SK-N-SH (cell line): ENCODE results near the gene RNF11. TPM values are rescaled to one million over a fixed set of nuclear protein-coding genes. Genes with fewer than 3 reads are reported as not detected.

ENCODE experiments used
- CTCF ChIA-PET: fragments of 300-600, 350-600 bp; formaldehyde crosslinking; extraction: SDS; loops from one replicate; lab custom pipeline; 2021; lab: Yijun Ruan, JAX
- POLR2A ChIA-PET: fragments of 350-600 bp; sonication (Branson Sonifier 250); formaldehyde crosslinking; extraction: SDS; loops from one replicate; lab custom pipeline; 2020; ENCODE audit warnings: antibody characterized with exemption, inconsistent platforms; lab: Yijun Ruan, JAX
- DNase-seq: peaks from one replicate; pipeline ENCODE4 v3.0.0; 2012
- H2AFZ ChIP-seq: fragments of 200-600 bp; sonication (generic); 2 replicates; pipeline ENCODE4 v1.8.1; 2016; ENCODE audit warnings: antibody characterized with exemption, mild to moderate bottlenecking, low read depth
- H3F3A ChIP-seq: fragments of 200-600 bp; sonication (generic); replicated peaks from 2 replicates; pipeline ENCODE3; 2016; ENCODE audit warnings: antibody characterized with exemption, mild to moderate bottlenecking; ENCODE audit not compliant: insufficient read depth
- H3K27ac ChIP-seq, 2 experiments: fragments of 200-500 bp in 1 of 2; fragments of 200-600 bp in 1 of 2; sonication (Bioruptor generic) in 1 of 2; sonication (generic), shearing (Covaris generic) in 1 of 2; 2 replicates each; pipeline versions ENCODE4 v1.5.1 to v1.6.1; 2014 to 2016; ENCODE audit warnings: low read depth in 2 of 2, inconsistent platforms in 1 of 2, low read length in 1 of 2, mild to moderate bottlenecking in 1 of 2, mixed read lengths in 1 of 2
- H3K27me3 ChIP-seq: fragments of 200-600 bp; sonication (generic), shearing (Covaris generic); 2 replicates; pipeline ENCODE4 v1.6.1; 2016; ENCODE audit warnings: mixed run types; ENCODE audit not compliant: insufficient read depth
- H3K36me3 ChIP-seq, 2 experiments: fragments of 200-500 bp in 1 of 2; fragments of 200-600 bp in 1 of 2; sonication (Bioruptor generic) in 1 of 2; sonication (generic) in 1 of 2; replicated peaks in 1 of 2; 2 replicates each; pipeline versions ENCODE3 to v1.5.1; 2014 to 2016; ENCODE audit warnings: low read length in 1 of 2, mild to moderate bottlenecking in 1 of 2; ENCODE audit not compliant: insufficient read depth in 2 of 2, control insufficient read depth in 1 of 2
- H3K4me1 ChIP-seq, 2 experiments: fragments of 200-500 bp in 1 of 2; fragments of 200-600 bp in 1 of 2; sonication (Bioruptor generic) in 1 of 2; sonication (generic), shearing (Covaris generic) in 1 of 2; 2 replicates each; pipeline versions ENCODE4 v1.5.1 to v1.6.1; 2014 to 2016; ENCODE audit warnings: low read depth in 1 of 2, low read length in 1 of 2, mixed run types in 1 of 2; ENCODE audit not compliant: insufficient read depth in 2 of 2, control insufficient read depth in 1 of 2
- H3K4me2 ChIP-seq: fragments of 200-600 bp; sonication (generic), shearing (Covaris generic); 2 replicates; pipeline ENCODE4 v1.6.1; 2017; ENCODE audit warnings: mixed run types
- H3K4me3 ChIP-seq, 2 experiments: fragments of 200-500 bp in 1 of 2; fragments of 200-600 bp in 1 of 2; sonication (Bioruptor generic) in 1 of 2; sonication (generic), shearing (Covaris generic) in 1 of 2; 2 replicates each; pipeline versions ENCODE4 v1.5.1 to v1.8.1; 2014 to 2016; ENCODE audit warnings: low read depth in 2 of 2, inconsistent platforms in 1 of 2, low read length in 1 of 2, mild to moderate bottlenecking in 1 of 2, mixed read lengths in 1 of 2, moderate library complexity in 1 of 2
- H3K79me2 ChIP-seq: fragments of 200-600 bp; sonication (generic); 2 replicates; pipeline ENCODE4 v1.8.1; 2017; ENCODE audit warnings: mild to moderate bottlenecking; ENCODE audit not compliant: insufficient read depth
- H3K9ac ChIP-seq: fragments of 200-600 bp; sonication (generic); 2 replicates; pipeline ENCODE4 v1.6.1; 2017; ENCODE audit warnings: mixed run types
- H3K9me2 ChIP-seq: fragments of 200-600 bp; sonication (generic); 2 replicates; pipeline ENCODE4 v1.6.1; 2017; ENCODE audit warnings: mixed run types
- H3K9me3 ChIP-seq: fragments of 200-600 bp; sonication (generic); 2 replicates; pipeline ENCODE4 v1.6.1; 2017; ENCODE audit warnings: mixed run types, mild to moderate bottlenecking, moderate library complexity
- H4K20me1 ChIP-seq: fragments of 200-600 bp; sonication (generic); 2 replicates; pipeline ENCODE4 v1.6.1; 2017; ENCODE audit warnings: mild to moderate bottlenecking, mixed run types; ENCODE audit not compliant: insufficient read depth
- ELF1 ChIP-seq: IDR thresholded peaks from 2 replicates; pipeline ENCODE4 v1.4.0; 2012
- EP300 ChIP-seq, 2 experiments: IDR thresholded peaks; 2 replicates each; pipeline versions ENCODE4 v1.4.0 to v1.6.1; 2012; ENCODE audit warnings: borderline replicate concordance in 1 of 2, low read depth in 1 of 2, low read length in 1 of 2
- EZH2phosphoT487 ChIP-seq: fragments of 200-600 bp; sonication (generic); IDR thresholded peaks from 2 replicates; pipeline ENCODE4 v1.6.1; 2017; ENCODE audit warnings: low read depth, mixed run types, mild to moderate bottlenecking, antibody characterized with exemption, moderate library complexity, borderline replicate concordance
- FOSL2 ChIP-seq: IDR thresholded peaks from 2 replicates; pipeline ENCODE4 v1.4.0; 2012; ENCODE audit warnings: low read depth, mild to moderate bottlenecking, moderate library complexity, borderline replicate concordance
- FOXJ3 ChIP-seq: sonication (generic); formaldehyde crosslinking; IDR thresholded peaks from 2 replicates; pipeline ENCODE4 v1.5.1; 2020; ENCODE audit warnings: mild to moderate bottlenecking, missing genetic modification reagents
- GABPA ChIP-seq: IDR thresholded peaks from 2 replicates; pipeline ENCODE4 v1.4.0; 2012; ENCODE audit warnings: low read depth, mild to moderate bottlenecking
- IRF3 ChIP-seq: fragments of 150-350 bp; IDR thresholded peaks from 2 replicates; pipeline ENCODE4 v1.6.1; 2016; ENCODE audit warnings: mild to moderate bottlenecking, low read depth, low read length
- MAX ChIP-seq: IDR thresholded peaks from 2 replicates; pipeline ENCODE4 v1.4.0; 2012; ENCODE audit warnings: low read depth
- MXI1 ChIP-seq: IDR thresholded peaks from 2 replicates; pipeline ENCODE4 v1.6.1; 2012; ENCODE audit warnings: mild to moderate bottlenecking, low read depth, low read length, improper control_type of control experiment
- RAD21 ChIP-seq: IDR thresholded peaks from 2 replicates; pipeline ENCODE4 v1.6.1; 2012; ENCODE audit warnings: mild to moderate bottlenecking, low read length
- RCOR1 ChIP-seq: fragments of 150-350 bp; IDR thresholded peaks from 2 replicates; pipeline ENCODE4 v1.6.1; 2017; ENCODE audit warnings: antibody characterized with exemption, low read length
- REST ChIP-seq: IDR thresholded peaks from 2 replicates; pipeline ENCODE4 v1.6.1; 2012; ENCODE audit warnings: mild to moderate bottlenecking, low read depth, low read length, moderate library complexity
- RXRA ChIP-seq: IDR thresholded peaks from 2 replicates; pipeline ENCODE4 v1.4.0; 2012; ENCODE audit warnings: low read depth, mild to moderate bottlenecking, borderline replicate concordance
- SIN3A ChIP-seq: IDR thresholded peaks from 2 replicates; pipeline ENCODE4 v1.6.1; 2012; ENCODE audit warnings: low read depth, mild to moderate bottlenecking, low read length, moderate library complexity, borderline replicate concordance
- SMC3 ChIP-seq: IDR thresholded peaks from 2 replicates; pipeline ENCODE4 v1.6.1; 2012; ENCODE audit warnings: low read depth, low read length, improper control_type of control experiment
- TAF1 ChIP-seq: IDR thresholded peaks from 2 replicates; pipeline ENCODE4 v1.6.1; 2012; ENCODE audit warnings: low read depth, mild to moderate bottlenecking, low read length, moderate library complexity, borderline replicate concordance
- TCF12 ChIP-seq: IDR thresholded peaks from 2 replicates; pipeline ENCODE4 v1.4.0; 2012
- TEAD4 ChIP-seq: IDR thresholded peaks from 2 replicates; pipeline ENCODE4 v1.4.0; 2012; ENCODE audit warnings: mild to moderate bottlenecking, borderline replicate concordance; ENCODE audit not compliant: insufficient read depth
- ZBTB33 ChIP-seq: IDR thresholded peaks from 2 replicates; pipeline ENCODE4 v1.4.0; 2012; ENCODE audit warnings: low read depth, borderline replicate concordance
- WGBS: methylation state at CpG from one replicate; pipeline ENCODE4 v1.1.6; 2017; ENCODE audit warnings: low lambda C conversion rate; 5-methylcytosine and 5-hydroxymethylcytosine counted together
- polyA plus RNA-seq, 3 experiments: library from polyadenylated mRNA; depleted of rRNA; stranded (reverse); fragments of >200 nt; gene quantifications; 2 replicates each; pipeline ENCODE4 v1.2.3, GENCODE V29; 2012

RNF11 gene
- polyA plus RNA-seq, 1 of the 3 experiments (the other 2 are of a cell fraction): 62.5 TPM

- CTCF ChIA-PET: interaction anchor here (0.7 kb wide), 1 partner anchor 24 kb away, joined by 3 read pairs; no protein-coding TSS in a partner anchor
- Histone ChIP-seq H3K9ac (no peak overlapping the region), H3K4me1 (peaks cover 0 to 9% of the 10 kb centered on the region in 2 experiments; a peak in 1 of 4 replicates), H4K20me1 (no peaks in the 10 kb centered on the region), H3K27ac (no peak overlapping the region), H3K36me3 (no peaks in the 10 kb centered on the region), H2AFZ (no peak overlapping the region), H3K27me3 (no peaks in the 10 kb centered on the region), H3F3A (peaks cover 12% of the 10 kb centered on the region), H3K79me2 (no peaks in the 10 kb centered on the region), H3K9me3 (no peaks in the 10 kb centered on the region), H3K4me2 (no peak overlapping the region), H3K9me2 (no peaks in the 10 kb centered on the region), H3K4me3 (no peak overlapping the region)
- TF ChIP-seq TCF12: no peak
- no peak for TF ChIP-seq FOXJ3 (CRISPR knock-in tag)
- no peak for TF ChIP-seq MAX
- TF ChIP-seq RXRA: no peak
- no peak for TF ChIP-seq EP300 (IDR thresholded peaks at IDR 0.05; ENCODE audit: borderline replicate concordance in 1 of 2, low read depth in 1 of 2, low read length in 1 of 2)
- no peak for TF ChIP-seq REST
- TF ChIP-seq TEAD4: no peak
- no peak for TF ChIP-seq EZH2phosphoT487
- no peak for TF ChIP-seq FOSL2
- TF ChIP-seq RCOR1: no peak
- 93% methylated on average over 4 of the region's 4 CpGs for WGBS
- POLR2A ChIA-PET: interaction anchor here (1.0 kb wide), 1 partner anchor 28 kb away, joined by 3 read pairs; no protein-coding TSS in a partner anchor
- DNase-seq: no peak
Observed at GRCh38 chr1:51216631-51217030, 19.4 kb upstream of the RNF11 start.

GRCh38 chr1:51217101-51217500, 19.0 kb upstream of the RNF11 start:
- DNase-seq: no peak

More at GRCh38 chr1:51217101-51217500, 19.0 kb upstream of the RNF11 start:
- no peak for TF ChIP-seq TEAD4
- no peak for TF ChIP-seq TAF1
- no peak for TF ChIP-seq ZBTB33
- TF ChIP-seq SMC3: no peak
- no peak for TF ChIP-seq MXI1
- no peak for TF ChIP-seq GABPA
- no peak for TF ChIP-seq EZH2phosphoT487
- TF ChIP-seq RAD21: no peak
- no peak for TF ChIP-seq IRF3
- TF ChIP-seq FOSL2: no peak
- TF ChIP-seq ELF1: no peak
- no peak for TF ChIP-seq TCF12
- no peak for TF ChIP-seq SIN3A
- TF ChIP-seq RCOR1: no peak
- POLR2A ChIA-PET: interaction anchor here (1.0 kb wide), 1 partner anchor 28 kb away, joined by 3 read pairs; no protein-coding TSS in a partner anchor
- Histone ChIP-seq H3K27ac (no peak overlapping the region), H3K4me2 (no peak overlapping the region), H3K36me3 (no peaks in the 10 kb centered on the region), H3K79me2 (no peaks in the 10 kb centered on the region), H4K20me1 (no peaks in the 10 kb centered on the region), H3K9me3 (no peaks in the 10 kb centered on the region), H3K4me1 (peaks cover 0 to 9% of the 10 kb centered on the region in 2 experiments; a peak in 1 of 4 replicates), H2AFZ (no peak overlapping the region), H3K9ac (no peak overlapping the region), H3K27me3 (no peaks in the 10 kb centered on the region), H3K4me3 (no peak overlapping the region), H3K9me2 (no peaks in the 10 kb centered on the region), H3F3A (peaks cover 12% of the 10 kb centered on the region)
- WGBS: 93% methylated on average over 2 of the region's 2 CpGs
- CTCF ChIA-PET: interaction anchor here (0.7 kb wide), 1 partner anchor 25 kb away, joined by 3 read pairs; no protein-coding TSS in a partner anchor
